Measurements from ENCODE around the gene CES4A.
"Not testable (repeated sequence)": the region's sequence is repeated elsewhere in the genome, so short reads cannot be mapped to it uniquely, and the experiment has no call there.

Gene CES4A

GRCh38 chr16:66958857-66959703, 29.3 kb upstream of the CES4A start:
- DNase-seq: no peak

- DNase-seq: no peak
Observed at GRCh38 chr16:66959704-66960161, 28.7 kb upstream of the CES4A start.

GRCh38 chr16:66960270-66960669, 28.1 kb upstream of the CES4A start:
- no peak for DNase-seq

GRCh38 chr16:66961065-66961744, 27.2 kb upstream of the CES4A start, which contains the start of gene CES3:
CES3 (plus strand) TSS chr16:66961266; CDS start chr16:66961308, 42 bp downstream.
- DNase-seq: peak; percentile 85

- DNase-seq: peak; percentile 37
Observed at GRCh38 chr16:66961914-66962313, 26.5 kb upstream of the CES4A start.

- no peak for DNase-seq
Observed at GRCh38 chr16:66964049-66964448, 24.3 kb upstream of the CES4A start.

GRCh38 chr16:66968847-66969246, 19.5 kb upstream of the CES4A start:
- DNase-seq: no peak

GRCh38 chr16:66970775-66971720, 17.3 kb upstream of the CES4A start:
- no peak for DNase-seq

- no peak for DNase-seq
Observed at GRCh38 chr16:66972983-66973382, 15.4 kb upstream of the CES4A start.

- DNase-seq: no peak
Observed at GRCh38 chr16:66973716-66974115, 14.7 kb upstream of the CES4A start.

GRCh38 chr16:66974156-66974931, 14.0 kb upstream of the CES4A start:
- DNase-seq: not testable (repeated sequence)

- DNase-seq: peak; percentile 61
Observed at GRCh38 chr16:66974932-66975246, 13.5 kb upstream of the CES4A start.

- DNase-seq: no peak
Observed at GRCh38 chr16:66975302-66975893, 13.0 kb upstream of the CES4A start.

- DNase-seq: no peak
Observed at GRCh38 chr16:66976746-66977145, 11.6 kb upstream of the CES4A start.

GRCh38 chr16:66977341-66978113, 10.9 kb upstream of the CES4A start:
- peak; percentile 94 for DNase-seq

- DNase-seq: no peak
Observed at GRCh38 chr16:66979011-66979717, 9.2 kb upstream of the CES4A start.

- DNase-seq: no peak
Observed at GRCh38 chr16:66983033-66983432, 5.4 kb upstream of the CES4A start.

GRCh38 chr16:66984892-66985311, 3.5 kb upstream of the CES4A start:
- DNase-seq: peak; percentile 87

GRCh38 chr16:66986559-66986958, 1.8 kb upstream of the CES4A start:
- no peak for DNase-seq

GRCh38 chr16:66991545-66992077, 3.2 kb downstream of the CES4A start:
- DNase-seq: no peak
